ENCODE data around the gene SPATS2L.
A peak's percentile ranks its signal among the peaks of the same experiment; 100 is the strongest.

Gene SPATS2L

GRCh38 chr2:200335657-200336056 lies 29.2 kb downstream of the SPATS2L start:
- ChIA-PET CTCF (no interaction called here), POLR2A (no interaction called here)
- no peak for TF ChIP-seq ZNF148 (tag by site-specific recombination; IDR thresholded peaks at IDR 0.05; ENCODE audit: borderline replicate concordance)
- TF ChIP-seq ZNF239 (tag by site-specific recombination; IDR thresholded peaks at IDR 0.05), result no peak
- TF ChIP-seq ZNF18 (tag by site-specific recombination; IDR thresholded peaks at IDR 0.05), result 0 out of 2 replicates have a peak, but pooled peaks have one; percentile 7
- no peak for TF ChIP-seq ZNF624 (tag by site-specific recombination; IDR thresholded peaks at IDR 0.05)
- TF ChIP-seq ZNF777 (tag by site-specific recombination; IDR thresholded peaks at IDR 0.05; ENCODE audit: borderline replicate concordance), result no peak
- Histone ChIP-seq H3K4me1 (ENCODE audit: control insufficient read depth, insufficient read depth, low read length) (peaks cover 3% of the 10 kb centered on the region; the same call in 1 of the 2 replicates), H3K4me3 (ENCODE audit: low read depth, low read length) (no peak overlapping the region), H3K27ac (ENCODE audit: extremely low read depth, low read depth, low read length) (no peak overlapping the region), H3K9me3 (ENCODE audit: control insufficient read depth, insufficient read depth, low read depth, low read length) (no peaks in the 10 kb centered on the region), H3K36me3 (ENCODE audit: control insufficient read depth in 2 of 2, insufficient read depth in 1 of 2, low read length in 2 of 2) (peaks cover 0 to 6% of the 10 kb centered on the region in 2 experiments; a peak in 1 of 3 replicates)

- TF ChIP-seq BCL6B (tag by site-specific recombination; IDR thresholded peaks at IDR 0.05) (no peak), ZNF560 (tag by site-specific recombination; IDR thresholded peaks at IDR 0.05; ENCODE audit: borderline replicate concordance) (no peak), TSHZ1 (tag by site-specific recombination; IDR thresholded peaks at IDR 0.05; ENCODE audit: borderline replicate concordance) (no peak), ZNF112 (tag by site-specific recombination; IDR thresholded peaks at IDR 0.05) (no peak), GFI1B (tag by site-specific recombination; IDR thresholded peaks at IDR 0.05) (no peak), ZNF26 (tag by site-specific recombination; IDR thresholded peaks at IDR 0.05) (no peak), ZNF585B (tag by site-specific recombination; IDR thresholded peaks at IDR 0.05) (no peak), ZNF416 (tag by site-specific recombination; IDR thresholded peaks at IDR 0.05) (no peak), ZNF639 (tag by site-specific recombination; IDR thresholded peaks at IDR 0.05) (no peak), ZNF548 (tag by site-specific recombination; IDR thresholded peaks at IDR 0.05) (no peak)
- POLR2A ChIA-PET, result no interaction called here
Measured at GRCh38 chr2:200336980-200337615, 30.6 kb downstream of the SPATS2L start.

More at GRCh38 chr2:200336980-200337615, 30.6 kb downstream of the SPATS2L start:
- CTCF ChIA-PET, result interaction anchor here (0.7 kb wide), 1 partner anchor 36 kb away, joined by 4 read pairs; no protein-coding TSS in a partner anchor
- H3K36me3 ChIP-seq (ENCODE audit: control insufficient read depth in 2 of 2, insufficient read depth in 1 of 2, low read length in 2 of 2), result no peaks in the 10 kb centered on the region
- H3K4me1 ChIP-seq (ENCODE audit: control insufficient read depth, insufficient read depth, low read length), result peaks cover 3% of the 10 kb centered on the region; the same call in 1 of the 2 replicates
- H3K27ac ChIP-seq (ENCODE audit: extremely low read depth, low read depth, low read length), result no peak overlapping the region
- H3K9me3 ChIP-seq (ENCODE audit: control insufficient read depth, insufficient read depth, low read depth, low read length), result no peaks in the 10 kb centered on the region
- no peak overlapping the region for H3K4me3 ChIP-seq (ENCODE audit: low read depth, low read length)

Measured in HEK293 (cell line).